ENCODE measurements around the gene RHEB.

RHEB gene

GRCh38 chr7:151503902-151504714 lies 15.6 kb downstream of the RHEB start:
- no peak overlapping the region for H3K4me3 ChIP-seq (ENCODE audit: low read depth, low read length)
- no peak for TF ChIP-seq CTCF (IDR thresholded peaks at IDR 0.05; ENCODE audit: borderline replicate concordance, insufficient read depth, low read depth, low read length)

GRCh38 chr7:151501676-151502075 lies 18.0 kb downstream of the RHEB start:
- no peak for TF ChIP-seq CTCF (IDR thresholded peaks at IDR 0.05; ENCODE audit: borderline replicate concordance, insufficient read depth, low read depth, low read length)
- no peak overlapping the region for H3K4me3 ChIP-seq (ENCODE audit: low read depth, low read length)

GRCh38 chr7:151498495-151498894 lies 21.2 kb downstream of the RHEB start:
- no peak for TF ChIP-seq CTCF (IDR thresholded peaks at IDR 0.05; ENCODE audit: borderline replicate concordance, insufficient read depth, low read depth, low read length)
- no peak overlapping the region for H3K4me3 ChIP-seq (ENCODE audit: low read depth, low read length)

GRCh38 chr7:151497306-151497871 lies 22.3 kb downstream of the RHEB start:
- H3K4me3 ChIP-seq (ENCODE audit: low read depth, low read length), result no peak overlapping the region
- TF ChIP-seq CTCF (IDR thresholded peaks at IDR 0.05; ENCODE audit: borderline replicate concordance, insufficient read depth, low read depth, low read length), result no peak

- H3K4me3 ChIP-seq (ENCODE audit: low read depth, low read length), result no peak overlapping the region
- no peak for TF ChIP-seq CTCF (IDR thresholded peaks at IDR 0.05; ENCODE audit: borderline replicate concordance, insufficient read depth, low read depth, low read length)
These were observed 24.3 kb downstream of the RHEB start for GRCh38 chr7:151495360-151495759.

GRCh38 chr7:151494298-151495284 lies 25.1 kb downstream of the RHEB start:
- TF ChIP-seq CTCF (IDR thresholded peaks at IDR 0.05; ENCODE audit: borderline replicate concordance, insufficient read depth, low read depth, low read length), result no peak
- H3K4me3 ChIP-seq (ENCODE audit: low read depth, low read length), result no peak overlapping the region
